PC-3 (cell line): ENCODE results near the gene DDX43. TPM values are rescaled to one million over a fixed set of nuclear protein-coding genes. Genes with fewer than 3 reads are reported as not detected.
A peak's percentile ranks its signal among the peaks of the same experiment; 100 is the strongest.

ENCODE experiments used
- ATAC-seq: fragments of 200-7000 bp; cut with Tn5 transposase; 2 replicates; pipeline ENCODE4 v1.9.1; 2020; ENCODE audit warnings: mild to moderate bottlenecking, moderate library complexity
- BruUV-seq: library from RNA; stranded (reverse); fragments of 400-500 nt; replicated peaks from 2 replicates; lab custom pipeline; 2021; lab: Mats Ljungman, UMichigan
- CTCF ChIA-PET: fragments of 300-600 bp; sonication (Branson Sonifier 250); formaldehyde crosslinking; loops from one replicate; lab custom pipeline; 2022; ENCODE audit warnings: antibody characterized with exemption; lab: Charles Lee
- POLR2A ChIA-PET: fragments of 300-600 bp; sonication (Branson Sonifier 250); formaldehyde crosslinking; loops from one replicate; lab custom pipeline; 2022; ENCODE audit warnings: antibody characterized with exemption; ENCODE audit not compliant: unreplicated experiment; lab: Charles Lee
- DNase-seq: peaks from one replicate; pipeline ENCODE4 v3.0.0-alpha.2; 2015
- H2AFZ ChIP-seq: fragments of 300-600 bp; sonication (generic); 2 replicates; pipeline ENCODE4 v1.6.0; 2016; ENCODE audit warnings: antibody characterized with exemption, low read length
- H3F3A ChIP-seq: fragments of 300-600 bp; sonication (generic); one replicate; pipeline ENCODE4 v1.6.0; 2017; ENCODE audit warnings: antibody characterized with exemption, low read length, control low read depth, mild to moderate bottlenecking; ENCODE audit not compliant: unreplicated experiment
- H3K27ac ChIP-seq: fragments of 300-600 bp; sonication (generic); 2 replicates; pipeline ENCODE4 v1.5.1; 2016; ENCODE audit warnings: mild to moderate bottlenecking, low read length
- H3K27me3 ChIP-seq: fragments of 300-600 bp; sonication (generic); 2 replicates; pipeline ENCODE4 v1.6.1; 2016; ENCODE audit warnings: low read length, mixed read lengths
- H3K36me3 ChIP-seq: fragments of 300-600 bp; sonication (generic); 2 replicates; pipeline ENCODE4 v1.6.1; 2016; ENCODE audit warnings: low read depth, mixed run types, low read length, mixed read lengths
- H3K4me1 ChIP-seq: fragments of 300-600 bp; sonication (generic); 2 replicates; pipeline ENCODE4 v1.5.1; 2016; ENCODE audit warnings: low read length; ENCODE audit not compliant: insufficient read depth
- H3K4me2 ChIP-seq: fragments of 300-600 bp; sonication (generic); 2 replicates; pipeline ENCODE4 v1.6.0; 2016; ENCODE audit warnings: low read length
- H3K4me3 ChIP-seq: fragments of 300-600 bp; sonication (generic); 2 replicates; pipeline ENCODE4 v1.5.1; 2016; ENCODE audit warnings: mild to moderate bottlenecking, low read length, mixed read lengths
- H3K79me2 ChIP-seq: fragments of 300-600 bp; sonication (generic); 2 replicates; pipeline ENCODE4 v1.6.1; 2017; ENCODE audit warnings: low read length, mixed read lengths
- H3K9ac ChIP-seq: fragments of 300-600 bp; sonication (generic); 2 replicates; pipeline ENCODE4 v1.6.0; 2016; ENCODE audit warnings: mild to moderate bottlenecking, low read length
- H3K9me2 ChIP-seq: fragments of 300-600 bp; sonication (generic); replicated peaks from 2 replicates; pipeline ENCODE4 v1.6.1; 2016; ENCODE audit warnings: mixed run types, low read length, mixed read lengths
- H3K9me3 ChIP-seq: fragments of 300-600 bp; sonication (generic); 2 replicates; pipeline ENCODE4 v1.6.1; 2016; ENCODE audit warnings: low read length, mixed read lengths
- H4K20me1 ChIP-seq: fragments of 300-600 bp; sonication (generic); 2 replicates; pipeline ENCODE4 v1.6.1; 2016; ENCODE audit warnings: low read length, mixed read lengths
- CTCF ChIP-seq: fragments of 300-600 bp; sonication (generic); conservative IDR thresholded peaks from 2 replicates; pipeline ENCODE4 v1.5.1; 2017; ENCODE audit warnings: antibody characterized with exemption, low read depth, mild to moderate bottlenecking, low read length
- EZH2 ChIP-seq: fragments of 300-600 bp; sonication (generic); IDR thresholded peaks from one replicate; pipeline ENCODE4 v1.6.1; 2017; ENCODE audit warnings: antibody characterized with exemption, mild to moderate bottlenecking, low read length; ENCODE audit not compliant: unreplicated experiment
- EZH2phosphoT487 ChIP-seq: fragments of 300-600 bp; sonication (generic); IDR thresholded peaks from 2 replicates; pipeline ENCODE4 v1.6.1; 2018; ENCODE audit warnings: mild to moderate bottlenecking, antibody characterized with exemption, low read length, borderline replicate concordance
- intact Hi-C: fragments of 100-400 bp; cut with micrococcal nuclease; formaldehyde crosslinking; loops from 2 replicates; pipeline ENCODE4 v1.9.0; 2023
- total RNA-seq: library from RNA; depleted of rRNA; stranded (reverse); fragments of >200 nt; gene quantifications from 2 replicates; pipeline ENCODE4 v1.2.3, GENCODE V29; 2014

DDX43 gene
- total RNA-seq, 1 experiment from 2014 or later = not detected

GRCh38 chr6:73382462-73383113 lies 12.0 kb upstream of the DDX43 start:
- Histone ChIP-seq H3K9ac (no peak overlapping the region), H3F3A (no peaks in the 10 kb centered on the region), H3K27me3 (no peaks in the 10 kb centered on the region), H3K4me3 (no peak overlapping the region), H3K27ac (no peak overlapping the region), H3K9me2 (no peaks in the 10 kb centered on the region), H2AFZ (no peak overlapping the region), H3K4me1 (no peaks in the 10 kb centered on the region), H3K9me3 (no peaks in the 10 kb centered on the region), H3K4me2 (no peak overlapping the region), H3K79me2 (no peaks in the 10 kb centered on the region), H4K20me1 (no peaks in the 10 kb centered on the region), H3K36me3 (no peaks in the 10 kb centered on the region)
- ChIA-PET CTCF (no interaction called here), POLR2A (no interaction called here)
- ATAC-seq = no peak
- BruUV-seq = no TSS peak
- TF ChIP-seq CTCF = no peak
- TF ChIP-seq EZH2 = no peak
- TF ChIP-seq EZH2phosphoT487 = no peak
- intact Hi-C loops = no loop called here
- DNase-seq = peak; percentile 37

DNA sequence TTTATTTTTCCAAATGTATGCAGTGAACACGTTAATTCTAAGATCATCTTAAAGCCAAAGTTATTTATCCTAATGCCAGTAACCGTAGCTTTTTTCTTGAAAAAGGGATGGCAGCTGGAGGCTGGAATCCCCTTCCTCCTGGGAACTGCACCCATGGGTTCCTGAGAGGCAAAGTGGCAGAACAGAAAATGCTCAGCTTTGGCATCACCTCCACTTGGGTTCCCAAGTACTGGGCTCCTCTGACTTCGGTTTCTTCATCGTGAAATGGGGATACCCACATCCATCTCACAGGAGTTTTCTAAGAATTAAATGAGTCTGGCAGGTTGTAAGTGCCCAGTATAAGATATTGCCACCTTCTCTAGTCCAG lies 6.2 kb upstream of the DDX43 start:
- no TSS peak for BruUV-seq
- intact Hi-C loops = loop anchor here (5.0 kb wide), 2 partner anchors 61 to 101 kb away; no protein-coding TSS in a partner anchor

More for the DNA sequence above, 6.2 kb upstream of the DDX43 start:
- Histone ChIP-seq H3K27ac (peak overlapping the region; percentile 85), H3K27me3 (no peaks in the 10 kb centered on the region), H3K79me2 (no peaks in the 10 kb centered on the region), H3K9ac (peak overlapping the region; percentile 76), H3K4me3 (peak overlapping the region; percentile 79), H3K4me1 (no peaks in the 10 kb centered on the region), H3K4me2 (peak overlapping the region; percentile 92), H4K20me1 (no peaks in the 10 kb centered on the region), H3K9me3 (no peaks in the 10 kb centered on the region), H2AFZ (peak overlapping the region; percentile 90), H3F3A (no peaks in the 10 kb centered on the region), H3K9me2 (no peaks in the 10 kb centered on the region), H3K36me3 (no peaks in the 10 kb centered on the region)
- TF ChIP-seq CTCF (no peak), EZH2phosphoT487 (no peak), EZH2 (no peak)
- DNase-seq (no peak), ATAC-seq (peak; percentile 30)
- ChIA-PET POLR2A (no interaction called here), CTCF (interaction anchor here (0.7 to 1.1 kb wide), 4 partner anchors 10 to 81 kb away, joined by 3 to 4 read pairs (median 3); no protein-coding TSS in a partner anchor)
